Body of pancreas (tissue), 4 donors: ENCODE measurements around the gene ATOSA. TPM values are rescaled to one million over a fixed set of nuclear protein-coding genes. Genes with fewer than 3 reads are reported as not detected.

Experiments used
- ATAC-seq: fragments of 150-250 bp; one replicate; pipeline ENCODE4 v1.9.1; 2016
- DNase-seq, 4 donors: peaks; one replicate each; pipeline ENCODE4 v3.0.0-alpha.2; 2019
- H3K27ac ChIP-seq, 4 donors: fragments of 200-600 bp; sonication (generic); 1 replicate in 3 of 4; 2 replicates in 1 of 4; pipeline versions ENCODE4 v1.5.1 to v1.6.1; 2016 to 2019; ENCODE audit warnings: mild to moderate bottlenecking in 1 of 4, mixed read lengths in 1 of 4, moderate library complexity in 1 of 4
- H3K27me3 ChIP-seq, 2 donors: fragments of 200-600 bp; sonication (generic); one replicate each; pipeline ENCODE4 v1.6.0; 2016; ENCODE audit warnings: mild to moderate bottlenecking in 1 of 2
- H3K36me3 ChIP-seq, 2 donors: fragments of 200-600 bp; sonication (generic); replicated peaks in 1 of 2; 2 replicates each; pipeline ENCODE4 v1.5.1; 2016; ENCODE audit warnings: low read depth in 2 of 2; ENCODE audit not compliant: insufficient read depth in 1 of 2
- H3K4me1 ChIP-seq: fragments of 200-600 bp; sonication (generic); one replicate; pipeline ENCODE4 v1.6.0; 2016
- H3K4me3 ChIP-seq, 2 donors: fragments of 200-600 bp; sonication (generic); 1 replicate in 1 of 2; 2 replicates in 1 of 2; pipeline ENCODE4 v1.5.1; 2016 to 2019
- H3K9me3 ChIP-seq, 3 donors: fragments of 200-600 bp; sonication (generic); 1 replicate in 2 of 3; 2 replicates in 1 of 3; pipeline ENCODE4 v1.5.1; 2016
- CTCF ChIP-seq, 7 experiments: fragments of 450-650 bp in 4 of 7; fragments of 200-600 bp in 3 of 7; sonication (generic) in 3 of 7; IDR thresholded peaks; one replicate each; pipeline ENCODE4 v1.5.1; 2016 to 2019; ENCODE audit warnings: antibody characterized with exemption in 7 of 7
- POLR2A ChIP-seq, 3 donors: fragments of 450-650 bp; IDR thresholded peaks; one replicate each; pipeline ENCODE4 v1.6.1; 2016; ENCODE audit warnings: antibody characterized with exemption in 3 of 3, mild to moderate bottlenecking in 2 of 3
- WGBS, 2 donors: methylation state at CpG; one replicate each; pipeline ENCODE4 v1.1.5; 2017; 5-methylcytosine and 5-hydroxymethylcytosine counted together
- intact Hi-C: fragments of 100-400 bp; cut with DNase I; formaldehyde crosslinking; loops from one replicate; pipeline ENCODE4 v1.15.1; 2023
- total RNA-seq, 2 donors: library from RNA; depleted of rRNA; stranded (reverse); fragments of >200 nt; gene quantifications; one replicate each; pipeline ENCODE4 v1.1.0, GENCODE V29; 2016

The ATOSA gene
- total RNA-seq, 2 donors from 2014 or later, result 37.2 to 63.6 TPM

- no peak overlapping the region for H3K4me3 ChIP-seq
- ATAC-seq, result no peak
- H3K4me1 ChIP-seq, result no peaks in the 10 kb centered on the region
- H3K36me3 ChIP-seq, result no peaks in the 10 kb centered on the region
- WGBS, 2 donors, result 52 to 68% methylated on average over 2 of the region's 2 CpGs
- H3K9me3 ChIP-seq, result no peaks in the 10 kb centered on the region
- no peak for TF ChIP-seq POLR2A (IDR thresholded peaks at IDR 0.05)
- DNase-seq, result no peak
- no peaks in the 10 kb centered on the region for H3K27me3 ChIP-seq
- intact Hi-C loops, result no loop called here
- no peak overlapping the region for H3K27ac ChIP-seq
Observed at GRCh38 chr15:52718551-52718950, 39.4 kb upstream of the ATOSA start.

GRCh38 chr15:52717924-52718323 lies 38.7 kb upstream of the ATOSA start:
- no peaks in the 10 kb centered on the region for H3K9me3 ChIP-seq
- H3K4me3 ChIP-seq, result no peak overlapping the region
- 91 to 97% methylated on average over 6 of the region's 6 CpGs for WGBS, 2 donors
- intact Hi-C loops, result no loop called here
- H3K27me3 ChIP-seq, result no peaks in the 10 kb centered on the region
- TF ChIP-seq CTCF (IDR thresholded peaks at IDR 0.05) (no peak), POLR2A (IDR thresholded peaks at IDR 0.05) (no peak)
- H3K36me3 ChIP-seq, result no peaks in the 10 kb centered on the region
- ATAC-seq (no peak), DNase-seq (no peak)
- H3K4me1 ChIP-seq, result no peaks in the 10 kb centered on the region
- no peak overlapping the region for H3K27ac ChIP-seq

DNA sequence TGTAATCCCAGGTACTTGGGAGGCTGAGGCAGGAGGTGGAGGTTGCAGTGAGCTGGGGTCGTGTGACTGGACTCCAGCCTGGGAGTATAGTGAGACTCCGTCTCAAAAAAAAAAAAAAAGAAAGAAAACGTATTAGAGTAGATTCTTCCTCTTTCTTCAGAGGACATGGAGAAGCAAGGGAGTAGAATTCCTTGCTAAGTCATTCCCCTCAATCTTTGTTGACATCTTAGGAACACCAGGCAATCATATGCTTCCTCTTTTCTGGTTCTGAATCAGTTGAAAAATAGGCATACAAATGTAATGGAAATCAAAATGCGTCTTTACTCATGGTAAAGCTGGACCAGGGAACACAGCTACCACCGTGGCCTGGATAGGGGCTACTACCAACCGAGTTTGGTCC lies 38.3 kb upstream of the ATOSA start:
- 75 to 80% methylated on average over 6 of the region's 6 CpGs for WGBS, 2 donors
- intact Hi-C loops, result no loop called here
- H3K27ac ChIP-seq, result no peak overlapping the region
- DNase-seq, result no peak
- ATAC-seq, result no peak
- no peaks in the 10 kb centered on the region for H3K36me3 ChIP-seq
- no peak overlapping the region for H3K4me3 ChIP-seq
- TF ChIP-seq CTCF (IDR thresholded peaks at IDR 0.05), result no peak
- no peak for TF ChIP-seq POLR2A (IDR thresholded peaks at IDR 0.05)
- H3K9me3 ChIP-seq, result no peaks in the 10 kb centered on the region
- no peaks in the 10 kb centered on the region for H3K27me3 ChIP-seq
- no peaks in the 10 kb centered on the region for H3K4me1 ChIP-seq

DNA sequence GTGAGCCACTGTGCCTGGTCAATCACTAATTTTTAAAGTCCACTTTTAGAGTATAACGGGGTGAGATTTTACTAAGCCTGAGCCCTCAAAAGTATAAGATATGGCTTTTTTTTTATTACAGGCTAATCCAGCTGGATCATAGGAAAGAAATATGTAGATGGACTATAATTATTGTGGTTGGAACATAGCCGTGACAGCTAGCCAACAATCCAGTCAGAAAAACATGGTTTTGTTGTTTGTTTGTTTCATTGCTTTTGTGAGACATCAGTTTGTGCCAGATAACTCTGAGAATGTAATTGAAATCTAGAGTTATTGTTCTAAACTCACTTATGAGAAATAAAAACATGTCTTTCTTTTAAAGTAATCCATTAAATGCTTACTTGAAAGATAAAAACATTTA lies 37.3 kb upstream of the ATOSA start:
- TF ChIP-seq POLR2A (IDR thresholded peaks at IDR 0.05) (no peak), CTCF (IDR thresholded peaks at IDR 0.05) (no peak)
- DNase-seq (no peak), ATAC-seq (no peak)
- WGBS, 2 donors, result 71 to 80% methylated on average over 2 of the region's 2 CpGs
- Histone ChIP-seq H3K4me1 (no peaks in the 10 kb centered on the region), H3K27ac (no peak overlapping the region), H3K27me3 (no peaks in the 10 kb centered on the region), H3K36me3 (no peaks in the 10 kb centered on the region), H3K9me3 (no peaks in the 10 kb centered on the region), H3K4me3 (no peak overlapping the region)
- intact Hi-C loops, result no loop called here

GRCh38 chr15:52715411-52715810 lies 36.2 kb upstream of the ATOSA start:
- no peak overlapping the region for H3K4me3 ChIP-seq
- H3K9me3 ChIP-seq, result no peaks in the 10 kb centered on the region
- no peak overlapping the region for H3K27ac ChIP-seq
- 63 to 71% methylated on average over 5 of the region's 5 CpGs for WGBS, 2 donors
- DNase-seq (no peak), ATAC-seq (no peak)
- TF ChIP-seq POLR2A (IDR thresholded peaks at IDR 0.05) (no peak), CTCF (IDR thresholded peaks at IDR 0.05) (no peak)
- H3K4me1 ChIP-seq, result no peaks in the 10 kb centered on the region
- no peaks in the 10 kb centered on the region for H3K27me3 ChIP-seq
- H3K36me3 ChIP-seq, result no peaks in the 10 kb centered on the region
- intact Hi-C loops, result no loop called here
